RWPE1 (cell line): ENCODE results near the gene ADH4.

Experiments used
- CTCF ChIA-PET: fragments of 350-600 bp; sonication (Branson Sonifier 250); formaldehyde crosslinking; extraction: SDS; loops from one replicate; lab custom pipeline; 2021; lab: Yijun Ruan, JAX
- POLR2A ChIA-PET: fragments of 400-600 bp; formaldehyde crosslinking; extraction: SDS; loops from one replicate; lab custom pipeline; 2020; ENCODE audit warnings: antibody characterized with exemption; ENCODE audit not compliant: low non-redundant PET; lab: Yijun Ruan, JAX
- DNase-seq: peaks from one replicate; pipeline ENCODE4 v3.0.0; 2012; ENCODE audit warnings: low spot score
- H3K27ac ChIP-seq: fragments of 450-650 bp; 2 replicates; pipeline ENCODE4 v1.5.1; 2017
- CTCF ChIP-seq: fragments of 450-650 bp; conservative IDR thresholded peaks from 2 replicates; pipeline ENCODE4 v1.5.1; 2017; ENCODE audit warnings: low read depth, mild to moderate bottlenecking

The ADH4 gene

GRCh38 chr4:99179178-99179577, 35.1 kb upstream of the ADH4 start:
- POLR2A ChIA-PET = no interaction called here
- no peak for DNase-seq
- CTCF ChIA-PET = no interaction called here
- no peak overlapping the region for H3K27ac ChIP-seq
- TF ChIP-seq CTCF = no peak

- ChIA-PET POLR2A (no interaction called here), CTCF (no interaction called here)
- no peak overlapping the region for H3K27ac ChIP-seq
- no peak for TF ChIP-seq CTCF
- no peak for DNase-seq
Observed at GRCh38 chr4:99166544-99166943, 22.4 kb upstream of the ADH4 start.

GRCh38 chr4:99165978-99166377, 21.9 kb upstream of the ADH4 start:
- no peak for DNase-seq
- ChIA-PET CTCF (no interaction called here), POLR2A (no interaction called here)
- TF ChIP-seq CTCF = no peak
- no peak overlapping the region for H3K27ac ChIP-seq

GRCh38 chr4:99161373-99162099, 17.4 kb upstream of the ADH4 start:
- DNase-seq = no peak
- POLR2A ChIA-PET = no interaction called here
- TF ChIP-seq CTCF = no peak
- H3K27ac ChIP-seq = no peak overlapping the region
- CTCF ChIA-PET = interaction anchor here (0.6 kb wide), 1 partner anchor 1918 kb away, joined by 3 read pairs; no protein-coding TSS in a partner anchor

- H3K27ac ChIP-seq = no peak overlapping the region
- no peak for DNase-seq
- TF ChIP-seq CTCF = no peak
- ChIA-PET POLR2A (no interaction called here), CTCF (no interaction called here)
Observed at GRCh38 chr4:99159699-99160098, 15.6 kb upstream of the ADH4 start.

- DNase-seq = no peak
- no peak for TF ChIP-seq CTCF
- H3K27ac ChIP-seq = no peak overlapping the region
- CTCF ChIA-PET = no interaction called here
- POLR2A ChIA-PET = no interaction called here
Observed at GRCh38 chr4:99157478-99157935, 13.4 kb upstream of the ADH4 start.
